ENCODE results near the gene KANSL1. TPM values are rescaled to one million over a fixed set of nuclear protein-coding genes. Genes with fewer than 3 reads are reported as not detected.

The KANSL1 gene
- total and polyA plus RNA-seq, 2 of the 4 experiments (the other 2 are of a cell fraction): 19.1 to 49.6 TPM

GRCh38 chr17:45990886-45991285 is 202.3 kb downstream of the KANSL1 start:
- Histone ChIP-seq H3K14ac (replicated peaks; ENCODE audit: low read depth, low read length) (no peak overlapping the region; the same call in 1 of the 2 replicates), H3K27ac (ENCODE audit: insufficient read depth, low read length) (no peak overlapping the region), H2BK120ac (ENCODE audit: low read depth, low read length) (no peak overlapping the region), H2AK9ac (replicated peaks; ENCODE audit: low read depth, low read length, poor library complexity) (no peak overlapping the region), H4K8ac (ENCODE audit: low read depth in 2 of 2, low read length in 2 of 2) (no peak overlapping the region), H3K9me3 (ENCODE audit: control insufficient read depth, insufficient read depth, low read length) (peaks cover 2% of the 10 kb centered on the region; the same call in 1 of the 2 replicates), H3K36me3 (ENCODE audit: control insufficient read depth, insufficient read depth, low read length) (no peaks in the 10 kb centered on the region), H2AFZ (replicated peaks; ENCODE audit: low read length, poor library complexity) (no peak overlapping the region), H4K20me1 (ENCODE audit: insufficient read depth, low read length) (no peaks in the 10 kb centered on the region; the same call in 1 of the 2 replicates), H2BK15ac (ENCODE audit: low read depth, low read length) (no peak overlapping the region), H3K9ac (ENCODE audit: low read depth, low read length) (no peak overlapping the region), H4K5ac (ENCODE audit: low read depth, low read length) (no peak overlapping the region), H3K9me1 (ENCODE audit: insufficient read depth, low read length) (peaks cover 3% of the 10 kb centered on the region; the same call in 1 of the 2 replicates), H2BK20ac (ENCODE audit: low read depth, low read length) (no peak overlapping the region), H4K91ac (ENCODE audit: insufficient read depth, low read depth, low read length) (no peak overlapping the region), H2AK5ac (ENCODE audit: low read depth, low read length) (no peak overlapping the region), H3K79me1 (ENCODE audit: low read depth in 1 of 2, low read length in 2 of 2) (no peaks in the 10 kb centered on the region), H3K4me1 (ENCODE audit: control insufficient read depth, insufficient read depth, low read length) (no peaks in the 10 kb centered on the region), H3K23ac (ENCODE audit: low read depth, low read length) (no peak overlapping the region), H3K56ac (ENCODE audit: extremely low read depth, insufficient read depth, low read length) (no peak overlapping the region), H3K4me3 (ENCODE audit: insufficient read depth, low read depth, low read length) (no peak overlapping the region), H2BK5ac (ENCODE audit: low read depth, low read length, poor library complexity, severe bottlenecking) (no peak overlapping the region), H3K18ac (ENCODE audit: low read depth, low read length) (no peak overlapping the region), H3K4me2 (ENCODE audit: low read depth, low read length) (no peak overlapping the region), H3K4ac (ENCODE audit: low read depth, low read length) (no peak overlapping the region), H3K27me3 (ENCODE audit: control insufficient read depth, insufficient read depth, low read length) (peaks cover 24% of the 10 kb centered on the region)
- intact Hi-C loops (cut with micrococcal nuclease) (no loop called here), in situ Hi-C loops (cut with MboI; ENCODE audit: low sequenced_read_pairs) (no loop called here), dilution Hi-C loops (cut with HindIII; ENCODE audit: low sequenced_read_pairs, unreplicated experiment) (no loop called here)
- ChIA-PET CTCF (no interaction called here), POLR2A (ENCODE audit: unreplicated experiment) (no interaction called here)
- WGBS, 2 experiments (ENCODE audit: extremely low coverage in 2 of 2, insufficient read length in 1 of 2): no CpG with 5 or more reads among the region's 6 CpGs
- no TSS peak for BruUV-seq (replicated peaks)
- TF ChIP-seq BHLHE40 (IDR thresholded peaks at IDR 0.05; ENCODE audit: low read depth, low read length): no peak
- TF ChIP-seq MXI1 (IDR thresholded peaks at IDR 0.05; ENCODE audit: borderline replicate concordance, low read depth, low read length): no peak
- no peak for TF ChIP-seq FOS (IDR thresholded peaks at IDR 0.05; ENCODE audit: low read depth, low read length)
- TF ChIP-seq NFE2L2 (IDR thresholded peaks at IDR 0.05; ENCODE audit: low read depth, low read length): no peak
- TF ChIP-seq RCOR1 (IDR thresholded peaks at IDR 0.05; ENCODE audit: insufficient replicate concordance, low read length): no peak
- no peak for TF ChIP-seq RAD21 (IDR thresholded peaks at IDR 0.05; ENCODE audit: low read length)
- TF ChIP-seq MAFK (IDR thresholded peaks at IDR 0.05; ENCODE audit: low read depth, low read length): no peak
- TF ChIP-seq USF2 (IDR thresholded peaks at IDR 0.05; ENCODE audit: low read depth, low read length): no peak
- no peak for TF ChIP-seq MAZ (IDR thresholded peaks at IDR 0.05; ENCODE audit: borderline replicate concordance, low read depth, low read length)
- TF ChIP-seq POLR2A (IDR thresholded peaks at IDR 0.05; ENCODE audit: low read depth, low read length): no peak
- no peak for TF ChIP-seq CHD1 (IDR thresholded peaks at IDR 0.05; ENCODE audit: low read depth, low read length)
- ATAC-seq (ENCODE audit: low read depth) (no peak), DNase-seq (no peak)

Data from IMR-90 (cell line).